DMS79 (cell line): ENCODE results near the gene TRAK1.
A peak's percentile ranks its signal among the peaks of the same experiment; 100 is the strongest.

Experiments
- DNase-seq: peaks from one replicate; lab custom pipeline; 2025; lab: John Stamatoyannopoulos, UW

The TRAK1 gene

GRCh38 chr3:42209917-42210316, 118.8 kb downstream of the TRAK1 start:
- no peak for DNase-seq

DNA sequence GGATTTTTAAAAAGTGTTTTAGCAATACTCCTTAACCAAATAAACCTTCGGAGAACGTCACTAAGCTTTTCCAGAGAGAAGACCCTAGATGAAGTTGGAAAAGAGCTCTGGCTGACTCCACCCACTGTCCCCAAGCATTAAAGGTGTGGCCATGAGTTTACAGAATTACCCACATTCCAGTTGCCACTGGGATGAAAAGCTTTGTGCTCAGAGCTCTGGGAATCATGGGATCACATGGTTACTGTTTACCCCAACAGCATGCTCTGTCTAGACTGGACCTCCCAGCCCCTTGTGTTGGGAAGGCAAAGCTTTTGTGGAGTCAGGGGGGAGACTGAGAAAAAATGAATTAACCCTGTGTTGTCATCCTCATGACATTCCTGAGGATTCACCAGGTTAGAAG, 119.6 kb downstream of the TRAK1 start:
- no peak for DNase-seq

DNA sequence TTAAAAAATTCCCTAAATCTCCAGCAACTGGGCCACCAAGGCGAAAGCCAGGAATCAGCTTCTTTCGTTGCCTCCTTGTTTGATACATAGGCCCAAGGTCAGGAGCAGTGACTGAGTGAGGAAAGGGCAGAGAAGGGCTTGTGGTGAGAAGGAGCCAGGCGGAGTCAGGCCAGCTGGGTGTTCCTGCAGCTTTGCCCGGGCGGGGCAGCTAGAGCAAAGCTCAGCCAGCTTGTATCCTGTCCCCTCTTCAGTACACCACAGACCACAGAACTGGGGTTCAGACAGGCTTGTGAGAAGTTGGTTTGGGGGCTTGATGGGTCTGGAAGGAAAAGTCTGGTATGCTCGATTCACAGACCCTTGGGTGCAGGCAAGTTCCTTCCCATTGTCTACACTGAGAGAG, 122.3 kb downstream of the TRAK1 start:
- no peak for DNase-seq

GRCh38 chr3:42214064-42214463, 122.9 kb downstream of the TRAK1 start:
- peak; percentile 73 for DNase-seq

DNA sequence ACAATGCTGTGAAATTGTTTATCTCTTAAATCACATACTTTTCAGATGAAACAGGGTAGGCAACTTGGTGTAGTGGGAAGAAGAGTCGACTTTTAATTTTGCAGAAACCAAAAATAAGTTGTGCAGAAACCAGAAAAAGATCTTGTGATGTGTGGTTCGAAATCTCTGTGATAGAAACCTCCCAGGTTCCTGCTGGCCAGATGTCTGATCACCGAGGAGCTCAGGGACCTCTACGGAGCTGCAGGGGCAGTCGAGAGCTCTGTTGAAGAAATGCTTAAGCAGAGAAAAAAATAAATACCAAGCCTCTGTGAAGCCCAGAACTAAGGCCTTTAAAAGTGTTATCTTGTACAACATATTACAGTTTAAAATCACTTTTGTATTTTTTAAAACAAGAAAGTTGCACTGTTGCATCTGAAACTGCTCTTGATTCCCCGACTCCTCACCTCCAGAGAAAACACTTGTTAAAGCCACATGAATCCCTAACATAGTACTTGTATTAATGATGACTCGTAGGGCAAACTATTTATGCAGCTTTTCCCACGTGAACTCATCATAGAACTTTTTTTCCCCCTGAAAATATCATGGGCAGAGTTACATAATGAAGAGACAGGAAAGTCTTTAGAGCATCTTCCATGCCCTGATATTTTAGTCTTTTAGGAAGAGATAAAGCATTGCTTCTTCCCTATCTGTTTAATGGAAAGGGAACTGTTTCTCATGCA, 123.6 kb downstream of the TRAK1 start:
- DNase-seq = no peak

DNA sequence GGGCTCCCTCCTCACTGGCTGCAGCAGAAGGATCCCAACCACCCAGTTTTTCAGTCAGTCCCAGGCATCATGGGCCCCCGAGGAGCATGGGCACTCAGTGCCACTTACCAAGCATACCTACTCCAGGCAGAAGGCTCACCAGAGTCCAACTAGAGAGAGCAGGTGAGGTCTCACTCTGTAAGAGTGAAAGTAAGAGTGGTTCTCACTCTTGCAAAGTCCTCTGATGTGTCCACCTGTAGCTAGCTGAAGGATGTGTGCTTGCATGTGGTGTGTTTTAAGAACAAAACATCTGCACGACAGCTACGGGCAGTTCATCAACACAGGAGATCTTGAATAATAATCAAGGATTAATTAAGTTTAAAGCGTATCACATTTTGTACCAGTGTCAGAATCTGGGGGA, 125.1 kb downstream of the TRAK1 start:
- no peak for DNase-seq

- DNase-seq = no peak
Observed at GRCh38 chr3:42216931-42217333, 125.8 kb downstream of the TRAK1 start.

GRCh38 chr3:42220436-42221121, 129.4 kb downstream of the TRAK1 start:
- no peak for DNase-seq

DNA sequence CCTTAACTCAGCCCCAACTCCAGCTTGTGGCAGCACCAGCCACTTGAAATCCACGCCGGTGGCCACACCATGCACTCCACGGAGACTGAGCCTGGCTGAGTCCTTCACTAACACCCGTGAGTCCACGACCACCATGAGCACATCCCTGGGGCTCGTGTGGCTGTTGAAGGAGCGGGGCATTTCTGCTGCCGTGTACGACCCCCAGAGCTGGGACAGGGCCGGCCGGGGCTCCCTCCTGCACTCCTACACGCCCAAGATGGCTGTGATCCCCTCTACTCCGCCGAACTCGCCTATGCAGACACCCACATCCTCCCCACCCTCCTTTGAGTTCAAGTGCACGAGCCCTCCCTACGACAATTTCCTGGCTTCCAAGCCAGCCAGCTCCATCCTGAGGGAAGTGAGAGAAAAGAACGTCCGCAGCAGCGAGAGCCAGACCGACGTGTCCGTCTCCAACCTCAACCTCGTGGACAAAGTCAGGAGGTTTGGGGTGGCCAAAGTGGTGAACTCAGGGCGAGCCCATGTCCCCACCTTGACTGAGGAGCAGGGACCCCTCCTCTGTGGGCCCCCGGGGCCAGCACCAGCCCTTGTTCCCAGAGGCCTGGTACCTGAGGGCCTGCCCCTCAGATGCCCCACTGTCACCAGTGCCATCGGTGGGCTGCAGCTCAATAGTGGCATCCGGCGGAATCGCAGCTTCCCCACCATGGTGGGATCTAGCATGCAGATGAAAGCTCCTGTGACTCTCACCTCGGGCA, 132.0 kb downstream of the TRAK1 start:
- no peak for DNase-seq

DNA sequence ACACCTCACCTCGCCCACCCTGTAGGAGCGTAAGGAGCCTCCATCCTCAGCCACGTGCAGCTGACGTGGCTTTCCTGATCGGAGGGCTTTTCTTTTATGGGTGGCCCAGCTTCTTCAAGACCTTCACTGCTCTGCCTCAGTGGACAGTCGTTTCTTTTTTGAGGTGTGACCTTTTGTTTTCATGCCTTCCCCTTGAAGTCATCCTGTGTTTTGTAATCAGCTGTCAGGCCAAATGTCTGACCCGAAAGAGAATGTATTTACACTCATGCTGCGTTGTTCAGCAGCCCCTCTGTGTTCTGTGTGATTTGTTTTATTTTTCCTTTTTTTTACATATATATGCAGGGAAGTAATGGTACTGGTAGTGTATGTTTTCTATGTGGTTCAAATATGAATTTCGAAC, 133.0 kb downstream of the TRAK1 start:
- DNase-seq = no peak

- DNase-seq = no peak
Observed at GRCh38 chr3:42224658-42225421, 133.7 kb downstream of the TRAK1 start.

GRCh38 chr3:42225486-42226363, 134.6 kb downstream of the TRAK1 start:
- DNase-seq = no peak

DNA sequence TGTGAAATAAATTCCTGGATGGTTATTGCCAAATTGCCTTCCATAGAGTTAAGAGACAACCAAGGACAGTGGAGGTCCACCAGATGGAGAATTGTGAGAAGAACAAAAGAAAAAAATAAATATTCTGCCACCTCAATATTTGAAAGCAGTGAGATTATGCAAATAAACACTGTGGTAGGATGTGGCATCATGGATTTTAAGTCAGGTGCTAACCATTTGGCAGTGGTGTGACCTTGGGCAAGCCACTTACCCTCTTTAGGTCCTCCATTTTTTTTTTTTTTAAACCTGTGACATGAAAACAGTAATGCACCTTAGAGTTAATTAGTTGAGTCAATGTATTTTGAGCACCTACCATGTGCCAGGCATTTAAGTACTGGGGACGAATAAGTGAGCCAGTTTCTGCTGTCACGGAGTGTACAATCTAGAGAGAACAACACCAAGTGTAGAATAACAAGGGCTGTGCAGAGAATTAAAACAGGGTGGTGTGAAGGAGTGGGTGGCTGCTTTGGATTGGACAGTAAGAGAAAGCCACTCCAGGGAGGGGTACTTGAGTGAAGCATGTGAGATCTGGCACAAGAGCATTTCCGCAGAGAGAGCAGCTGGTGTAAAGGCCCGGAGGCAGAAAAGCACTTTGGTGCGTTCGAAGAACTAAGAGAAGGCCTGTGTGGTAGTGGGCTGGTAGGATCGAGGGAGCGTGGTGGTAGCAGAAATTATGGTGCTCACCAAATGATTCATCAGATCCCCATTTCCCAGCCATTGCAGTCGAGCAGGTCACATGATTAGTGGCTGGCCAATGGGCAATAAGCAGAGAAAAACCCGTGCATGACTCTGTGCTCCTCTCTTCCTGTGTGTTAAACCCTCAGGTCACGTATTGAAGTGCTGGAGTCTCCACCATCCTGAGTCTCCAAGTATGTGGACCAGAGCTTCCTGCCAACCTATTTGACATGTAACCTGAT, 135.6 kb downstream of the TRAK1 start:
- DNase-seq = no peak

GRCh38 chr3:42228796-42229195, 137.6 kb downstream of the TRAK1 start:
- no peak for DNase-seq

DNA sequence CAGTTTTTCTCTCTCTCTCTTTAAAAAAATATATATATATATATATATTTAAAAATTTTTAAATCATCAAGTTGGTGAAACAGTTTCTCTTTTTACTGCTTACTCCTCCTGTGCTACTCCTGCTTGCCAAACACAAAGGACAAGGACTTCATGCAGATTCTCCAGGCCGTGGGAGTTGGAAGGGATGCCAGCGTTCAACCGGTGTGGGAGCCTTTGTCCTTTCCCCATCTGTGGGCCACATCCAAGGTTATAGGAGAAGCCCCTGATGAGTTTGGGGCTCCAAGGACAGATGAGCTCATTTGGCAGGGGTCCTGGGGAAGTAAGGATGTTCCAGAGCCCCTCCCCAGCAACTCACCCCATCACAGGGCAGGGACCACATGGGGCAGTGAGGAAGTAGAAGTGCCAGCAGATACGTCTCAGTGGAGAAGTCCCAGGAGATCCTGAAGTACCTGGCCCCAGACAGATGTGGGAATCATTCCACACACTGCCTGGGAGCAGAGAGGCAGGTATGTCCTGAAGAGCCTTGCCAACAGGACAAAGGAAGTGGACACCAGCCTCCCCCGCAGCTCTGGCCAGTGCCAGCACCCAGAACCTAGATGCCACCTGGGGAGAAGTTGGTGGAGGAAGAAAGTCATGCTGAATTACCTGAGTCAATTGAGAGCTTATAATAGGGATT, 138.2 kb downstream of the TRAK1 start:
- no peak for DNase-seq

GRCh38 chr3:42229942-42230688, 139.0 kb downstream of the TRAK1 start:
- DNase-seq = no peak

GRCh38 chr3:42230860-42231259, 139.7 kb downstream of the TRAK1 start:
- DNase-seq = no peak

GRCh38 chr3:42235532-42235931, 144.4 kb downstream of the TRAK1 start:
- DNase-seq = no peak

DNA sequence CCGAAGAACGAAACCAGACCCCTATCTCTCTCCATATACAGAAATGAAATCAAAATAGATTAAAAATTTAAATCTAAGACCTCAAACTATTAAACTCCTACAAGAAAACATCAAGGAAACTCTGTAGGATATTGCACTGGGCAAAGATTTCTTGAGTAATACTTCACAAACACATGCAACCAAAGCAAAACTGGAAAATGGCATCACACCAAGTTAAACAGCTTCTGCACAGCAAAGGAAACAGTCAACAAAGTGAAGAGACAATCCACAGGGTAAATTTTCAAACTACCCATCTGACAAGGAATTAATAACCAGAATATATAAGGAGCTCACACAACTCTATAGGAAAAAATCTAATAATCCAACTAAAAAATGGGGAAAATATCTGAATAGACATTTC, 145.5 kb downstream of the TRAK1 start:
- no peak for DNase-seq
